ENCODE measurements around the gene AFF3. TPM values are rescaled to one million over a fixed set of nuclear protein-coding genes. Genes with fewer than 3 reads are reported as not detected.

AFF3 gene
- total and polyA plus RNA-seq, 4 donors = 4.2 to 90.9 (median 14.6) TPM

GRCh38 chr2:100179806-100180205 lies 37.4 kb upstream of the AFF3 start:
- no peaks in the 10 kb centered on the region for H3K9me3 ChIP-seq (ENCODE audit: control insufficient read depth in 4 of 4, insufficient read depth in 3 of 4, low read length in 3 of 4)
- no peak overlapping the region for H3K9ac ChIP-seq (ENCODE audit: insufficient read depth in 1 of 2, low read length in 2 of 2)
- TF ChIP-seq CTCF (IDR thresholded peaks at IDR 0.05; ENCODE audit: control extremely low read depth, extremely low read depth) = no peak
- WGBS, 2 donors = 88 to 93% methylated on average over 2 of the region's 2 CpGs
- no peaks in the 10 kb centered on the region for H3K27me3 ChIP-seq (ENCODE audit: control insufficient read depth in 3 of 3, insufficient read depth in 3 of 3, low read length in 2 of 3)
- no peak overlapping the region for H3K4me3 ChIP-seq
- H3K4me1 ChIP-seq (ENCODE audit: control insufficient read depth in 5 of 5, insufficient read depth in 5 of 5, low read length in 5 of 5) = peaks cover 0 to 29% (median 17%) of the 10 kb centered on the region in 5 donors
- no peaks in the 10 kb centered on the region for H3K36me3 ChIP-seq (ENCODE audit: control insufficient read depth in 4 of 4, insufficient read depth in 4 of 4, low read length in 4 of 4)
- ATAC-seq (ENCODE audit: insufficient read depth, low FRiP score) (no peak), DNase-seq (no peak)
- H3K27ac ChIP-seq (ENCODE audit: low read depth in 1 of 2, low read length in 1 of 2) = no peak overlapping the region

DNA sequence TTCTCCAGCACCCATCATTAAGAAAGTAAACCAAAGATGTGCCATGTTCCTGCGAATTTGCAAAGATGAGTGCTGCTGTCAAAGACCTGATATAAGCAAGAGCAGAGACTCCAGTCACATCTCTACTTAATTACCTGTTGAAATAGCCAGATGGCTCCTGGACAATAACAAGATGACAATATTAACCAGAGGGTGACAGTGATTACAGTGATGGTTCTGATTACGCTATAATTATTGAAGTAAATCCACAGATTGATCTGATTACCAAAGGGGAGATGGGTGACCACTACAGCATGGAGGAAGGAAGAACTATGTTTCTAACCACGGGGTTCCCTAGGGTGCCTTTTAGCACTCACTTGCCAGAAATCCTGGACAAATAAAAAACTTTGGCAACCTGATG lies 36.5 kb upstream of the AFF3 start:
- no peak for ATAC-seq (ENCODE audit: insufficient read depth, low FRiP score)
- Histone ChIP-seq H3K9ac (ENCODE audit: insufficient read depth in 1 of 2, low read length in 2 of 2) (no peak overlapping the region), H3K4me3 (no peak overlapping the region), H3K9me3 (ENCODE audit: control insufficient read depth in 4 of 4, insufficient read depth in 3 of 4, low read length in 3 of 4) (no peaks in the 10 kb centered on the region), H3K36me3 (ENCODE audit: control insufficient read depth in 4 of 4, insufficient read depth in 4 of 4, low read length in 4 of 4) (no peaks in the 10 kb centered on the region), H3K4me1 (ENCODE audit: control insufficient read depth in 5 of 5, insufficient read depth in 5 of 5, low read length in 5 of 5) (peaks cover 0 to 22% (median 10%) of the 10 kb centered on the region in 5 donors), H3K27ac (ENCODE audit: low read depth in 1 of 2, low read length in 1 of 2) (no peak overlapping the region), H3K27me3 (ENCODE audit: control insufficient read depth in 3 of 3, insufficient read depth in 3 of 3, low read length in 2 of 3) (no peaks in the 10 kb centered on the region)
- DNase-seq = no peak
- 78 to 88% methylated on average over 3 of the region's 3 CpGs for WGBS, 2 donors
- TF ChIP-seq CTCF (IDR thresholded peaks at IDR 0.05; ENCODE audit: control extremely low read depth, extremely low read depth) = no peak

GRCh38 chr2:100178085-100178788 lies 35.8 kb upstream of the AFF3 start:
- Histone ChIP-seq H3K27me3 (ENCODE audit: control insufficient read depth in 3 of 3, insufficient read depth in 3 of 3, low read length in 2 of 3) (no peaks in the 10 kb centered on the region), H3K27ac (ENCODE audit: low read depth in 1 of 2, low read length in 1 of 2) (no peak overlapping the region), H3K4me1 (ENCODE audit: control insufficient read depth in 5 of 5, insufficient read depth in 5 of 5, low read length in 5 of 5) (peaks cover 0 to 17% (median 10%) of the 10 kb centered on the region in 5 donors), H3K36me3 (ENCODE audit: control insufficient read depth in 4 of 4, insufficient read depth in 4 of 4, low read length in 4 of 4) (no peaks in the 10 kb centered on the region), H3K9me3 (ENCODE audit: control insufficient read depth in 4 of 4, insufficient read depth in 3 of 4, low read length in 3 of 4) (no peaks in the 10 kb centered on the region), H3K9ac (ENCODE audit: insufficient read depth in 1 of 2, low read length in 2 of 2) (no peak overlapping the region), H3K4me3 (no peak overlapping the region)
- WGBS, 2 donors = 73 to 75% methylated on average over 8 of the region's 8 CpGs
- ATAC-seq (ENCODE audit: insufficient read depth, low FRiP score) (no peak), DNase-seq (no peak)
- no peak for TF ChIP-seq CTCF (IDR thresholded peaks at IDR 0.05; ENCODE audit: control extremely low read depth, extremely low read depth)

GRCh38 chr2:100176925-100177324 lies 34.5 kb upstream of the AFF3 start:
- Histone ChIP-seq H3K36me3 (ENCODE audit: control insufficient read depth in 4 of 4, insufficient read depth in 4 of 4, low read length in 4 of 4) (no peaks in the 10 kb centered on the region), H3K4me3 (no peak overlapping the region), H3K9ac (ENCODE audit: insufficient read depth in 1 of 2, low read length in 2 of 2) (no peak overlapping the region), H3K27me3 (ENCODE audit: control insufficient read depth in 3 of 3, insufficient read depth in 3 of 3, low read length in 2 of 3) (no peaks in the 10 kb centered on the region), H3K9me3 (ENCODE audit: control insufficient read depth in 4 of 4, insufficient read depth in 3 of 4, low read length in 3 of 4) (no peaks in the 10 kb centered on the region), H3K4me1 (ENCODE audit: control insufficient read depth in 5 of 5, insufficient read depth in 5 of 5, low read length in 5 of 5) (peaks cover 0 to 4% (median 2%) of the 10 kb centered on the region in 5 donors), H3K27ac (ENCODE audit: low read depth in 1 of 2, low read length in 1 of 2) (no peak overlapping the region)
- ATAC-seq (ENCODE audit: insufficient read depth, low FRiP score) (no peak), DNase-seq (no peak)
- no peak for TF ChIP-seq CTCF (IDR thresholded peaks at IDR 0.05; ENCODE audit: control extremely low read depth, extremely low read depth)
- 92 to 94% methylated on average over 4 of the region's 4 CpGs for WGBS, 2 donors

Measured in lung (tissue), 12 donors.